MCF 10A (cell line): ENCODE results near the gene SIGLEC5. TPM values are rescaled to one million over a fixed set of nuclear protein-coding genes. Genes with fewer than 3 reads are reported as not detected.
"Not testable (repeated sequence)": the region's sequence is repeated elsewhere in the genome, so short reads cannot be mapped to it uniquely, and the experiment has no call there.

ENCODE experiments used
- BruUV-seq: library from RNA; stranded (reverse); fragments of 400-500 nt; replicated peaks from 2 replicates; lab custom pipeline; 2021; lab: Mats Ljungman, UMichigan
- CTCF ChIA-PET: fragments of 300-600 bp; sonication (Branson Sonifier 250); formaldehyde crosslinking; extraction: SDS; loops from one replicate; lab custom pipeline; 2021; ENCODE audit warnings: antibody characterized with exemption, inconsistent platforms; lab: Yijun Ruan, JAX
- POLR2A ChIA-PET: fragments of 300-600, 350-650 bp; sonication (Branson Sonifier 250); formaldehyde crosslinking; extraction: SDS; loops from one replicate; lab custom pipeline; 2020; ENCODE audit warnings: antibody characterized with exemption, inconsistent platforms; lab: Yijun Ruan, JAX
- DNase-seq: peaks from one replicate; pipeline ENCODE4 v3.0.0-alpha.2; 2018; ENCODE audit not compliant: unreplicated experiment
- H3K27ac Mint-ChIP-seq: one replicate; pipeline ENCODE4 v1.8.0; 2022; ENCODE audit warnings: mild to moderate bottlenecking, low read depth, mixed read lengths; ENCODE audit not compliant: unreplicated experiment
- H3K27me3 Mint-ChIP-seq: one replicate; pipeline ENCODE4 v1.8.0; 2022; ENCODE audit warnings: mixed read lengths; ENCODE audit not compliant: insufficient read depth, unreplicated experiment
- H3K36me3 Mint-ChIP-seq: one replicate; pipeline ENCODE4 v1.8.0; 2022; ENCODE audit warnings: mild to moderate bottlenecking, moderate library complexity, mixed read lengths; ENCODE audit not compliant: insufficient read depth, unreplicated experiment
- H3K4me1 Mint-ChIP-seq: one replicate; pipeline ENCODE4 v1.8.0; 2022; ENCODE audit warnings: mixed read lengths; ENCODE audit not compliant: insufficient read depth, unreplicated experiment
- H3K4me3 Mint-ChIP-seq: one replicate; pipeline ENCODE4 v1.8.0; 2022; ENCODE audit warnings: mild to moderate bottlenecking, moderate library complexity, mixed read lengths; ENCODE audit not compliant: unreplicated experiment
- H3K9me3 Mint-ChIP-seq: one replicate; pipeline ENCODE4 v1.8.0; 2022; ENCODE audit warnings: mixed read lengths; ENCODE audit not compliant: unreplicated experiment
- CTCF ChIP-seq: fragments of 200-600 bp; IDR thresholded peaks from one replicate; pipeline ENCODE4 v1.8.0; 2022; ENCODE audit warnings: antibody characterized with exemption, mild to moderate bottlenecking; ENCODE audit not compliant: unreplicated experiment
- intact Hi-C: fragments of 100-400 bp; cut with micrococcal nuclease; formaldehyde crosslinking; loops from 2 replicates; pipeline ENCODE4 v1.14.1; 2022
- total RNA-seq: library from RNA; stranded (reverse); gene quantifications from 2 replicates; pipeline ENCODE4 v1.2.3, GENCODE V29; 2022

SIGLEC5 gene
- total RNA-seq, 1 experiment from 2014 or later = not detected

GRCh38 chr19:51647318-51647717, 17.1 kb upstream of the SIGLEC5 start:
- ChIA-PET POLR2A (no interaction called here), CTCF (interaction anchor here (1.1 kb wide), 1 partner anchor 10 kb away, joined by 7 read pairs; no protein-coding TSS in a partner anchor)
- Mint-ChIP-seq H3K27me3 (peaks cover 59% of the 10 kb centered on the region), H3K4me3 (no peak overlapping the region), H3K27ac (no peak overlapping the region), H3K9me3 (no peaks in the 10 kb centered on the region), H3K36me3 (peaks cover 6% of the 10 kb centered on the region), H3K4me1 (no peaks in the 10 kb centered on the region)
- BruUV-seq = no TSS peak
- DNase-seq = no peak
- TF ChIP-seq CTCF = no peak
- intact Hi-C loops = no loop called here

GRCh38 chr19:51646730-51647129, 16.5 kb upstream of the SIGLEC5 start, which contains the start of gene SIGLEC14:
Gene SIGLEC14 (minus strand): TSS chr19:51646825. CDS start chr19:51646759, 66 bp downstream.
- H3K4me3 Mint-ChIP-seq, BruUV-seq, POLR2A ChIA-PET, H3K27ac Mint-ChIP-seq, H3K36me3 Mint-ChIP-seq, DNase-seq, H3K4me1 Mint-ChIP-seq, H3K9me3 Mint-ChIP-seq, intact Hi-C loops: not testable (repeated sequence)
- CTCF ChIA-PET = interaction anchor here (0.8 to 1.1 kb wide), 2 partner anchors 10 to 133 kb away, joined by 3 to 7 read pairs; no protein-coding TSS in a partner anchor
- peaks cover 55% of the 10 kb centered on the region for H3K27me3 Mint-ChIP-seq

GRCh38 chr19:51644636-51645271, 14.6 kb upstream of the SIGLEC5 start:
- DNase-seq = no peak
- no TSS peak for BruUV-seq
- H3K27me3 Mint-ChIP-seq = peaks cover 57% of the 10 kb centered on the region
- no peak for TF ChIP-seq CTCF
- intact Hi-C loops = no loop called here
- ChIA-PET CTCF (interaction anchor here (0.6 to 3.4 kb wide), 6 partner anchors 11 to 1071 kb away, joined by 3 to 18 read pairs (median 4); no protein-coding TSS in a partner anchor), POLR2A (interaction anchor here (0.7 kb wide), 1 partner anchor 1096 kb away, joined by 3 read pairs; no protein-coding TSS in a partner anchor)
- H3K36me3 Mint-ChIP-seq = peaks cover 6% of the 10 kb centered on the region
- H3K4me3 Mint-ChIP-seq = no peak overlapping the region
- no peak overlapping the region for H3K27ac Mint-ChIP-seq
- H3K9me3 Mint-ChIP-seq = no peaks in the 10 kb centered on the region
- H3K4me1 Mint-ChIP-seq = no peaks in the 10 kb centered on the region

GRCh38 chr19:51641648-51642047, 11.4 kb upstream of the SIGLEC5 start:
- ChIA-PET POLR2A (no interaction called here), CTCF (interaction anchor here (1.0 to 3.4 kb wide), 4 partner anchors 16 to 136 kb away, joined by 3 to 18 read pairs (median 4); no protein-coding TSS in a partner anchor)
- peaks cover 51% of the 10 kb centered on the region for H3K27me3 Mint-ChIP-seq
- H3K27ac Mint-ChIP-seq = no peak overlapping the region
- no TSS peak for BruUV-seq
- H3K4me1 Mint-ChIP-seq = no peaks in the 10 kb centered on the region
- no peak overlapping the region for H3K4me3 Mint-ChIP-seq
- no peaks in the 10 kb centered on the region for H3K36me3 Mint-ChIP-seq
- TF ChIP-seq CTCF = no peak
- DNase-seq = no peak
- peaks cover 10% of the 10 kb centered on the region for H3K9me3 Mint-ChIP-seq
- intact Hi-C loops = no loop called here
